Right atrium auricular region (tissue), 2 donors: ENCODE data around the gene ACTA1. TPM values are rescaled to one million over a fixed set of nuclear protein-coding genes. Genes with fewer than 3 reads are reported as not detected.

ENCODE experiments used
- DNase-seq: peaks from one replicate; pipeline ENCODE4 v3.0.0-alpha.2; 2019; ENCODE audit warnings: low spot score
- H3K27ac ChIP-seq, 2 donors: fragments of 200-600 bp; sonication (generic); 1 replicate in 1 of 2; 2 replicates in 1 of 2; pipeline ENCODE4 v1.5.1; 2016 to 2019
- H3K27me3 ChIP-seq, 2 donors: fragments of 200-600 bp; sonication (generic); one replicate each; pipeline versions ENCODE4 v1.5.1 to v1.6.0; 2017 to 2019
- H3K36me3 ChIP-seq: fragments of 200-600 bp; sonication (generic); one replicate; pipeline ENCODE4 v1.5.1; 2016
- H3K4me1 ChIP-seq, 2 donors: fragments of 200-600 bp; sonication (generic); one replicate each; pipeline versions ENCODE4 v1.5.1 to v1.6.0; 2017 to 2019
- H3K4me3 ChIP-seq, 2 donors: fragments of 200-600 bp; sonication (generic); 1 replicate in 1 of 2; 2 replicates in 1 of 2; pipeline ENCODE4 v1.5.1; 2017 to 2019; ENCODE audit warnings: mild to moderate bottlenecking in 1 of 2, moderate library complexity in 1 of 2
- H3K9me3 ChIP-seq, 2 donors: fragments of 200-600 bp; sonication (generic); one replicate each; pipeline ENCODE4 v1.5.1; 2019
- total RNA-seq, 2 donors: library from RNA; depleted of rRNA; stranded (reverse); fragments of >200 nt; gene quantifications; one replicate each; pipeline ENCODE4 v1.1.0, GENCODE V29; 2016
- TF ChIP-seq, protein P1 (sequence below), 2 donors: fragments of 200-600 bp; sonication (generic); IDR thresholded peaks; one replicate each; pipeline ENCODE4 v1.5.1; 2019; ENCODE audit warnings: antibody characterized with exemption in 2 of 2

ACTA1 gene
- total RNA-seq, 2 donors from 2014 or later = 422 to 3,527 TPM

DNA sequence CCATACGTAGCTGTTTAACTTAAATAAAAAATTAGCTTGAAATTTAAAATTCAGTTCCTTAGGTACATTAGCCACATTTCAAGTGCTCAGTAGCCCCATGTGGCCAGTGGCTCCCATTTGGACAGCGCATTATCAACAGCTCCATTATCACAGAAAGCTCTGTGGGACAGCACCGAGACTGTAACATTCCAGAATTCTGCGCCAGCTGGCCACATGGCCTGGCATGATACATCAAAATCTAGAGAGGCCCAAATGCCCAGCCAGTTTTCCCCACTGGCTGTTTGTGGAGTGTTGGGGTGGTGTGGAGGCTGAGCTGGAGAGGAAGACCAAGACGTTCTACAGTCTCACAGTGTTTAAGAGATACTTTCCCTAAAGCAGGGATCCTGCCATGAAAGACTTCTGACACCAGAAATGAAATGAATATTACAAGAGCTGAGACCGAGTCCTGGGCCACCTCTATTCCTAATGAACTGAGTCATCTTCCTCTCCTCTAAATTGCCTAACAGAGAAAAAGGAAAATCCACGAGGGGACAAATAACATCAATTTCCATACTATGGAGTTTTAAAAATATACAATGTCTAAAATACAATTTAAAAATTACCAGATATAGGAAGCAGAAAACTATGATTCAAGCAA is 27.3 kb upstream of the ACTA1 start:
- H3K4me3 ChIP-seq = no peak overlapping the region
- H3K4me1 ChIP-seq = peaks cover 0 to 10% of the 10 kb centered on the region in 2 donors
- H3K27ac ChIP-seq = peak overlapping the region; percentile 44 to 69
- H3K9me3 ChIP-seq = no peaks in the 10 kb centered on the region
- H3K27me3 ChIP-seq = no peaks in the 10 kb centered on the region
- H3K36me3 ChIP-seq = peaks cover 74% of the 10 kb centered on the region
- DNase-seq = no peak
- TF ChIP-seq, protein P1, sequence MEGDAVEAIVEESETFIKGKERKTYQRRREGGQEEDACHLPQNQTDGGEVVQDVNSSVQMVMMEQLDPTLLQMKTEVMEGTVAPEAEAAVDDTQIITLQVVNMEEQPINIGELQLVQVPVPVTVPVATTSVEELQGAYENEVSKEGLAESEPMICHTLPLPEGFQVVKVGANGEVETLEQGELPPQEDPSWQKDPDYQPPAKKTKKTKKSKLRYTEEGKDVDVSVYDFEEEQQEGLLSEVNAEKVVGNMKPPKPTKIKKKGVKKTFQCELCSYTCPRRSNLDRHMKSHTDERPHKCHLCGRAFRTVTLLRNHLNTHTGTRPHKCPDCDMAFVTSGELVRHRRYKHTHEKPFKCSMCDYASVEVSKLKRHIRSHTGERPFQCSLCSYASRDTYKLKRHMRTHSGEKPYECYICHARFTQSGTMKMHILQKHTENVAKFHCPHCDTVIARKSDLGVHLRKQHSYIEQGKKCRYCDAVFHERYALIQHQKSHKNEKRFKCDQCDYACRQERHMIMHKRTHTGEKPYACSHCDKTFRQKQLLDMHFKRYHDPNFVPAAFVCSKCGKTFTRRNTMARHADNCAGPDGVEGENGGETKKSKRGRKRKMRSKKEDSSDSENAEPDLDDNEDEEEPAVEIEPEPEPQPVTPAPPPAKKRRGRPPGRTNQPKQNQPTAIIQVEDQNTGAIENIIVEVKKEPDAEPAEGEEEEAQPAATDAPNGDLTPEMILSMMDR (IDR thresholded peaks at IDR 0.05) = no peak

DNA sequence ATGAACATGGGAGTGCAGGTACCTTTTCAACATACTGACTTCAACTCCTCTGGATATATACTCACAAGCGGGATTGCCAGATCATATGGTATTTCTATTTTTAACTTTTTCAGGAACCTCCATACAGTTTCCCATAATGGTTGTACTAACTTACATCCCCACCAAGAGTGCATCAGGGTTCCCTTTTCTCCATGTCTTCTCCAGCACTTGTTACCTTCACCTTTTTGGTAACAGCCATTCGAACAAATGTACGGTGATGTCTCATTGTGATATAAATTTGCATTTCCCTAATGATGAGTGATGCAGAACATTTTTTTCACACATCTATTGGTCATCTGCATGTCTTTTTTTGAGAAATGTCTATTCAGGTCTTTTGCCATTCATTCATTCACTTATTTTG is 25.9 kb upstream of the ACTA1 start:
- H3K9me3 ChIP-seq = no peaks in the 10 kb centered on the region
- H3K27me3 ChIP-seq = no peaks in the 10 kb centered on the region
- no peak for DNase-seq
- TF ChIP-seq, protein P1 (IDR thresholded peaks at IDR 0.05) = no peak
- H3K27ac ChIP-seq = no peak overlapping the region
- H3K4me3 ChIP-seq = no peak overlapping the region
- peaks cover 73% of the 10 kb centered on the region for H3K36me3 ChIP-seq
- H3K4me1 ChIP-seq = peaks cover 0 to 10% of the 10 kb centered on the region in 2 donors

- no peaks in the 10 kb centered on the region for H3K9me3 ChIP-seq
- TF ChIP-seq, protein P1 (IDR thresholded peaks at IDR 0.05) = no peak
- no peak overlapping the region for H3K27ac ChIP-seq
- no peak overlapping the region for H3K4me3 ChIP-seq
- peaks cover 0 to 10% of the 10 kb centered on the region in 2 donors for H3K4me1 ChIP-seq
- H3K36me3 ChIP-seq = peaks cover 51% of the 10 kb centered on the region
- no peak for DNase-seq
- H3K27me3 ChIP-seq = no peaks in the 10 kb centered on the region
Measured at GRCh38 chr1:229457436-229457835, 23.5 kb upstream of the ACTA1 start.

GRCh38 chr1:229456016-229456415 is 22.1 kb upstream of the ACTA1 start:
- Histone ChIP-seq H3K36me3 (peaks cover 54% of the 10 kb centered on the region), H3K4me3 (no peak overlapping the region), H3K4me1 (peaks cover 0 to 4% of the 10 kb centered on the region in 2 donors), H3K27me3 (no peaks in the 10 kb centered on the region), H3K27ac (no peak overlapping the region), H3K9me3 (no peaks in the 10 kb centered on the region)
- DNase-seq = no peak
- TF ChIP-seq, protein P1 (IDR thresholded peaks at IDR 0.05) = no peak

- no peak overlapping the region for H3K4me3 ChIP-seq
- no peaks in the 10 kb centered on the region for H3K9me3 ChIP-seq
- no peak for DNase-seq
- no peaks in the 10 kb centered on the region for H3K4me1 ChIP-seq
- H3K27me3 ChIP-seq = no peaks in the 10 kb centered on the region
- TF ChIP-seq, protein P1 (IDR thresholded peaks at IDR 0.05) = no peak
- H3K27ac ChIP-seq = no peak overlapping the region
- peaks cover 41% of the 10 kb centered on the region for H3K36me3 ChIP-seq
Measured at GRCh38 chr1:229454056-229454455, 20.2 kb upstream of the ACTA1 start.
